Liver (tissue), 9 donors: ENCODE measurements around the gene ABRACL. TPM values are rescaled to one million over a fixed set of nuclear protein-coding genes. Genes with fewer than 3 reads are reported as not detected.

Experiments
- DNase-seq: peaks from one replicate; pipeline ENCODE4 v3.0.0-alpha.2; 2017; ENCODE audit warnings: low spot score
- H3K27ac ChIP-seq, 2 donors: one replicate each; pipeline ENCODE4 v1.7.0; 2013; ENCODE audit warnings: inconsistent platforms in 2 of 2, low read length in 2 of 2, control low read depth in 1 of 2, low read depth in 1 of 2, mild to moderate bottlenecking in 1 of 2
- H3K27me3 ChIP-seq, 4 donors: one replicate each; pipeline versions ENCODE4 v1.6.1 to v1.7.0; 2013; ENCODE audit warnings: low read length in 3 of 4, inconsistent platforms in 1 of 4, mild to moderate bottlenecking in 1 of 4, moderate library complexity in 1 of 4; ENCODE audit not compliant: control insufficient read depth in 4 of 4, insufficient read depth in 4 of 4
- H3K36me3 ChIP-seq, 4 donors: one replicate each; pipeline versions ENCODE4 v1.6.1 to v1.7.0; 2013; ENCODE audit warnings: low read length in 3 of 4, mild to moderate bottlenecking in 3 of 4, low read depth in 1 of 4, moderate library complexity in 1 of 4; ENCODE audit not compliant: control insufficient read depth in 4 of 4, insufficient read depth in 3 of 4
- H3K4me1 ChIP-seq, 4 donors: one replicate each; pipeline versions ENCODE4 v1.6.1 to v1.7.0; 2013; ENCODE audit warnings: low read length in 3 of 4, mild to moderate bottlenecking in 3 of 4, moderate library complexity in 1 of 4; ENCODE audit not compliant: control insufficient read depth in 4 of 4, insufficient read depth in 4 of 4
- H3K4me3 ChIP-seq, 3 donors: one replicate each; pipeline versions ENCODE4 v1.6.1 to v1.7.0; 2013; ENCODE audit warnings: low read length in 3 of 3, control low read depth in 1 of 3, low read depth in 1 of 3, mild to moderate bottlenecking in 1 of 3
- H3K9ac ChIP-seq, 2 donors: one replicate each; pipeline ENCODE4 v1.7.0; 2013; ENCODE audit warnings: low read length in 2 of 2, mild to moderate bottlenecking in 2 of 2, moderate library complexity in 2 of 2, control low read depth in 1 of 2, low read depth in 1 of 2
- H3K9me3 ChIP-seq, 4 donors: one replicate each; pipeline versions ENCODE4 v1.6.1 to v1.7.0; 2013; ENCODE audit warnings: low read length in 3 of 4; ENCODE audit not compliant: control insufficient read depth in 4 of 4
- EGR1 ChIP-seq, 2 donors: IDR thresholded peaks; 2 replicates each; pipeline ENCODE4 v1.6.1; 2016 to 2018; ENCODE audit warnings: antibody characterized with exemption in 2 of 2, low read depth in 2 of 2
- FOXA1 ChIP-seq: IDR thresholded peaks from 2 replicates; pipeline ENCODE4 v1.6.1; 2016; ENCODE audit warnings: antibody characterized with exemption
- FOXA2 ChIP-seq: IDR thresholded peaks from 2 replicates; pipeline ENCODE4 v1.6.1; 2016; ENCODE audit warnings: antibody characterized with exemption
- HNF4A ChIP-seq, 2 donors: conservative IDR thresholded peaks; 2 replicates each; pipeline ENCODE4 v1.6.1; 2016; ENCODE audit warnings: antibody characterized with exemption in 2 of 2, mild to moderate bottlenecking in 2 of 2
- HNF4G ChIP-seq: IDR thresholded peaks from 2 replicates; pipeline ENCODE4 v1.6.1; 2016; ENCODE audit warnings: antibody characterized with exemption
- NR2F2 ChIP-seq: IDR thresholded peaks from 2 replicates; pipeline ENCODE4 v1.6.1; 2016; ENCODE audit warnings: antibody characterized with exemption
- RAD21 ChIP-seq, 2 donors: IDR thresholded peaks; 2 replicates each; pipeline ENCODE4 v1.6.1; 2016; ENCODE audit warnings: antibody characterized with exemption in 2 of 2, mild to moderate bottlenecking in 2 of 2
- RXRA ChIP-seq, 2 donors: IDR thresholded peaks; 2 replicates each; pipeline ENCODE4 v1.6.1; 2017 to 2018; ENCODE audit warnings: antibody characterized with exemption in 2 of 2, mild to moderate bottlenecking in 1 of 2
- SP1 ChIP-seq: IDR thresholded peaks from 2 replicates; pipeline ENCODE4 v1.6.1; 2018; ENCODE audit warnings: antibody characterized with exemption, mild to moderate bottlenecking
- YY1 ChIP-seq: IDR thresholded peaks from 2 replicates; pipeline ENCODE4 v1.6.1; 2016; ENCODE audit warnings: antibody characterized with exemption, mild to moderate bottlenecking
- WGBS: extraction: QIAGEN DNeasy Blood & Tissue Kit; methylation state at CpG from one replicate; pipeline ENCODE4 v1.1.7; 2013; 5-methylcytosine and 5-hydroxymethylcytosine counted together
- polyA plus RNA-seq, 2 donors: library from polyadenylated mRNA; stranded (reverse) in 1 of 2; unstranded in 1 of 2; fragments of 200-250 nt in 1 of 2; fragments of >200 nt in 1 of 2; fragmentation: Nextera tagmentation in 1 of 2; extraction: Ambion mirVana in 1 of 2; gene quantifications; one replicate each; pipeline versions ENCODE4 v1.2.1 to v1.2.3, GENCODE V29; 2013 to 2015
- total RNA-seq, 2 donors: library from RNA; depleted of rRNA; stranded (reverse); fragments of >200 nt; gene quantifications; one replicate each; pipeline ENCODE4 v1.2.3, GENCODE V29; 2014
- TF ChIP-seq, protein P1 (sequence below): IDR thresholded peaks from 2 replicates; pipeline ENCODE4 v1.6.1; 2016; ENCODE audit warnings: antibody characterized with exemption
- TF ChIP-seq, protein P2 (sequence below): IDR thresholded peaks from 2 replicates; pipeline ENCODE4 v1.6.1; 2016; ENCODE audit warnings: antibody characterized with exemption, mild to moderate bottlenecking
- TF ChIP-seq, protein P3 (sequence below): IDR thresholded peaks from 2 replicates; pipeline ENCODE4 v1.6.1; 2016; ENCODE audit warnings: antibody characterized with exemption
- TF ChIP-seq, protein P4 (sequence below): IDR thresholded peaks from 2 replicates; pipeline ENCODE4 v1.6.1; 2016; ENCODE audit warnings: antibody characterized with exemption
- donor health status: healthy.
- donor health status: healthy.
- donor health status: healthy.
- donor health status: healthy.
- donor health status: healthy.

Gene ABRACL
- total and polyA plus RNA-seq, 4 donors = 14.2 to 66.3 (median 26.8) TPM

DNA sequence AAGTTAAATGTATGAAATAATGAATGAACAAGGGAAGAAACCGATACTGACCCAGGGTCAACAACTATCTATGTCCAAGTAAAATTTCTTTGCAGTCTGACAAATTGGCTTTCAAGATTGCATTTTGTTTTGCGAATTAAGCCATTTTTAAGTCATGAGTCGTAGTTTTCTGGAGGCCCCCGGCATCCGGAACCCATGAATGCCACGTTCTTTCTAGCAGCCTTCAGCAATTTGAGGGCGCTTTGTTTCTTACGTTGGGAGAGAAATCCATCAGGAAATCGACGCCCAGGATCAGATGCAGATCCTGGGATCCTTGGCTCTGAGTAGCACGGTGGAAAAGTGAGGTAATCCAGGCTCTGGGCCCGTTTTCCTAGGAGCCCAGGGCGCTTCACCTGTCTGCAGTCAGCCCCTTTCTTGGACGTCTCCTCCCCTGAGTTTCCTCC is 309 bp upstream of the ABRACL start:
- Histone ChIP-seq H3K4me1 (peaks cover 2 to 23% (median 14%) of the 10 kb centered on the region in 4 donors), H3K27ac (peak overlapping the region; percentile 80 to 94), H3K27me3 (no peaks in the 10 kb centered on the region), H3K9ac (peak overlapping the region; percentile 87 to 95), H3K36me3 (no peaks in the 10 kb centered on the region), H3K9me3 (no peaks in the 10 kb centered on the region), H3K4me3 (peak overlapping the region; percentile 81 to 96 (median 83))
- TF ChIP-seq HNF4G (no peak), RAD21 (IDR thresholded peaks at IDR 0.05) (peak in 1 of 2 donors; percentile 21), YY1 (peak; percentile 10), HNF4A (conservative IDR thresholded peaks at IDR 0.05) (peak in 1 of 2 donors; percentile 17)
- 3% methylated on average over 14 of the region's 14 CpGs for WGBS
- DNase-seq = no peak

DNA sequence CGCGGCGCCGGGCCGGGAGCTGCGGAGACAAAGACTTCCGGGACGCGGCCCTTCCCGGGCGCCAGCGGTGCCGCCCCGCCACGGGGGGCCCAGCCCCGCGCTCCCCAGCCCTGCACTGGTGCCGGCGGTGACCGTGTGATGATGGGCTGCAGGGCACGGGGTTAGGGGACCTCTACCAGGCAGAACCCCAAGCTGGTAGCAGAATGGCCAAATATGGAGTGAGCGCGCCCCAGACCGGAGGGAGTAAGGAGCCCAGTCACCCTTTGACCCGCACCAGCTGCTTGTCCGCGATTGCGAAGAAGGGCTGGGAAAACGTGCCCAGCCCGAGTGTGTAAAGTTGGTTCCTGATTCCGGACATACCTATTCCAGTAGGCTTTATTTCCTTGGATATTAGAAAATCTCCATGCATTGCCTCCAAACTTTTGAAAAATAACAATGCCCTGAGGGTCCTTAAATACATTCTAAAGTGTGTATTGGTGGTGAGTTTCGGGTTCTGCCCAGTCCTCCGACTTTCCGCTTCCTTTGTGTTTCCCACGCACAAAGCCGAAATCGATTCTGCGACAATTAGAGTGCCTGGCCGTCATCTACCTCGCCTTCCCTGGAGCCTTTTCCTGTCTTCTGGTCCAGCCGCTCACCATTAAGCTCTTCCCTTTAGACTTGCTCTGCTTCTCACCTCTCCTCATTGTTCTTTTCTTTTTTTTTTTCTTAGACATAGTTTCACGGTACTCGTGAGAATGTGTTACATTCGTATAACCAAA is 1.1 kb downstream of the ABRACL start:
- no peaks in the 10 kb centered on the region for H3K36me3 ChIP-seq
- peak overlapping the region; percentile 81 to 87 for H3K9ac ChIP-seq
- DNase-seq = peak; percentile 53
- 5% methylated on average over 44 of the region's 44 CpGs for WGBS
- H3K27me3 ChIP-seq = no peaks in the 10 kb centered on the region
- H3K9me3 ChIP-seq = no peaks in the 10 kb centered on the region
- H3K4me3 ChIP-seq = peak overlapping the region; percentile 81 to 96 (median 83)
- H3K27ac ChIP-seq = peak overlapping the region; percentile 80 to 94
- H3K4me1 ChIP-seq = peaks cover 2 to 23% (median 14%) of the 10 kb centered on the region in 4 donors
- TF ChIP-seq, protein P1, sequence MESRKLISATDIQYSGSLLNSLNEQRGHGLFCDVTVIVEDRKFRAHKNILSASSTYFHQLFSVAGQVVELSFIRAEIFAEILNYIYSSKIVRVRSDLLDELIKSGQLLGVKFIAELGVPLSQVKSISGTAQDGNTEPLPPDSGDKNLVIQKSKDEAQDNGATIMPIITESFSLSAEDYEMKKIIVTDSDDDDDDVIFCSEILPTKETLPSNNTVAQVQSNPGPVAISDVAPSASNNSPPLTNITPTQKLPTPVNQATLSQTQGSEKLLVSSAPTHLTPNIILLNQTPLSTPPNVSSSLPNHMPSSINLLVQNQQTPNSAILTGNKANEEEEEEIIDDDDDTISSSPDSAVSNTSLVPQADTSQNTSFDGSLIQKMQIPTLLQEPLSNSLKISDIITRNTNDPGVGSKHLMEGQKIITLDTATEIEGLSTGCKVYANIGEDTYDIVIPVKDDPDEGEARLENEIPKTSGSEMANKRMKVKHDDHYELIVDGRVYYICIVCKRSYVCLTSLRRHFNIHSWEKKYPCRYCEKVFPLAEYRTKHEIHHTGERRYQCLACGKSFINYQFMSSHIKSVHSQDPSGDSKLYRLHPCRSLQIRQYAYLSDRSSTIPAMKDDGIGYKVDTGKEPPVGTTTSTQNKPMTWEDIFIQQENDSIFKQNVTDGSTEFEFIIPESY = peak; percentile 17
- TF ChIP-seq FOXA1 (no peak), NR2F2 (peak; percentile 92), EGR1 (IDR thresholded peaks at IDR 0.05; ENCODE audit: low read depth in 2 of 2) (no peak), FOXA2 (no peak), RAD21 (IDR thresholded peaks at IDR 0.05) (peak; percentile 48 to 58), SP1 (no peak), HNF4A (conservative IDR thresholded peaks at IDR 0.05) (peak; percentile 18 to 52), RXRA (IDR thresholded peaks at IDR 0.05) (peak; percentile 62)
- TF ChIP-seq, protein P2, sequence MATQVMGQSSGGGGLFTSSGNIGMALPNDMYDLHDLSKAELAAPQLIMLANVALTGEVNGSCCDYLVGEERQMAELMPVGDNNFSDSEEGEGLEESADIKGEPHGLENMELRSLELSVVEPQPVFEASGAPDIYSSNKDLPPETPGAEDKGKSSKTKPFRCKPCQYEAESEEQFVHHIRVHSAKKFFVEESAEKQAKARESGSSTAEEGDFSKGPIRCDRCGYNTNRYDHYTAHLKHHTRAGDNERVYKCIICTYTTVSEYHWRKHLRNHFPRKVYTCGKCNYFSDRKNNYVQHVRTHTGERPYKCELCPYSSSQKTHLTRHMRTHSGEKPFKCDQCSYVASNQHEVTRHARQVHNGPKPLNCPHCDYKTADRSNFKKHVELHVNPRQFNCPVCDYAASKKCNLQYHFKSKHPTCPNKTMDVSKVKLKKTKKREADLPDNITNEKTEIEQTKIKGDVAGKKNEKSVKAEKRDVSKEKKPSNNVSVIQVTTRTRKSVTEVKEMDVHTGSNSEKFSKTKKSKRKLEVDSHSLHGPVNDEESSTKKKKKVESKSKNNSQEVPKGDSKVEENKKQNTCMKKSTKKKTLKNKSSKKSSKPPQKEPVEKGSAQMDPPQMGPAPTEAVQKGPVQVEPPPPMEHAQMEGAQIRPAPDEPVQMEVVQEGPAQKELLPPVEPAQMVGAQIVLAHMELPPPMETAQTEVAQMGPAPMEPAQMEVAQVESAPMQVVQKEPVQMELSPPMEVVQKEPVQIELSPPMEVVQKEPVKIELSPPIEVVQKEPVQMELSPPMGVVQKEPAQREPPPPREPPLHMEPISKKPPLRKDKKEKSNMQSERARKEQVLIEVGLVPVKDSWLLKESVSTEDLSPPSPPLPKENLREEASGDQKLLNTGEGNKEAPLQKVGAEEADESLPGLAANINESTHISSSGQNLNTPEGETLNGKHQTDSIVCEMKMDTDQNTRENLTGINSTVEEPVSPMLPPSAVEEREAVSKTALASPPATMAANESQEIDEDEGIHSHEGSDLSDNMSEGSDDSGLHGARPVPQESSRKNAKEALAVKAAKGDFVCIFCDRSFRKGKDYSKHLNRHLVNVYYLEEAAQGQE = peak; percentile 17
- TF ChIP-seq, protein P3, sequence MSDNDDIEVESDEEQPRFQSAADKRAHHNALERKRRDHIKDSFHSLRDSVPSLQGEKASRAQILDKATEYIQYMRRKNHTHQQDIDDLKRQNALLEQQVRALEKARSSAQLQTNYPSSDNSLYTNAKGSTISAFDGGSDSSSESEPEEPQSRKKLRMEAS = peak; percentile 25
- TF ChIP-seq, protein P4, sequence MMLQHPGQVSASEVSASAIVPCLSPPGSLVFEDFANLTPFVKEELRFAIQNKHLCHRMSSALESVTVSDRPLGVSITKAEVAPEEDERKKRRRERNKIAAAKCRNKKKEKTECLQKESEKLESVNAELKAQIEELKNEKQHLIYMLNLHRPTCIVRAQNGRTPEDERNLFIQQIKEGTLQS = no peak
